Hepatocyte (in vitro differentiated cells): Measurements from ENCODE around the gene DHDDS. TPM values are rescaled to one million over a fixed set of nuclear protein-coding genes. Genes with fewer than 3 reads are reported as not detected.

ENCODE experiments used
- DNase-seq: peaks from one replicate; pipeline ENCODE4 v3.0.0-alpha.2; 2016; ENCODE audit warnings: low spot score
- H2AFZ ChIP-seq: fragments of 200-600 bp; sonication (generic); 2 replicates; pipeline ENCODE4 v1.6.0; 2016; ENCODE audit warnings: antibody characterized with exemption, mild to moderate bottlenecking
- H3K27ac ChIP-seq: fragments of 200-600 bp; sonication (generic); 2 replicates; pipeline ENCODE4 v1.5.1; 2016; ENCODE audit warnings: mild to moderate bottlenecking
- H3K27me3 ChIP-seq: fragments of 200-600 bp; sonication (generic); 2 replicates; pipeline ENCODE4 v1.6.1; 2016
- H3K36me3 ChIP-seq: fragments of 200-600 bp; sonication (generic); replicated peaks from 2 replicates; pipeline ENCODE4 v1.5.1; 2016; ENCODE audit warnings: low read depth; ENCODE audit not compliant: insufficient read depth
- H3K4me1 ChIP-seq: fragments of 200-600 bp; sonication (generic); 2 replicates; pipeline ENCODE4 v1.5.1; 2016; ENCODE audit warnings: mild to moderate bottlenecking, moderate library complexity; ENCODE audit not compliant: insufficient read depth
- H3K4me2 ChIP-seq: fragments of 200-600 bp; sonication (generic); 2 replicates; pipeline ENCODE4 v1.6.0; 2016
- H3K4me3 ChIP-seq: fragments of 200-600 bp; sonication (generic); 2 replicates; pipeline ENCODE4 v1.5.1; 2016; ENCODE audit warnings: mild to moderate bottlenecking
- H3K79me2 ChIP-seq: fragments of 200-600 bp; sonication (generic); 2 replicates; pipeline ENCODE4 v1.6.0; 2017; ENCODE audit warnings: mild to moderate bottlenecking
- H3K9me2 ChIP-seq: fragments of 200-600 bp; sonication (generic); replicated peaks from 2 replicates; pipeline ENCODE4 v1.6.0; 2017; ENCODE audit warnings: mild to moderate bottlenecking; ENCODE audit not compliant: insufficient read depth
- H3K9me3 ChIP-seq: fragments of 200-600 bp; sonication (generic); 2 replicates; pipeline ENCODE4 v1.5.1; 2016; ENCODE audit warnings: low read depth, mild to moderate bottlenecking
- H4K20me1 ChIP-seq: fragments of 200-600 bp; sonication (generic); 2 replicates; pipeline ENCODE4 v1.6.0; 2016; ENCODE audit warnings: mild to moderate bottlenecking; ENCODE audit not compliant: insufficient read depth, poor library complexity, severe bottlenecking
- CTCF ChIP-seq: fragments of 200-600 bp; sonication (generic); IDR thresholded peaks from 2 replicates; pipeline ENCODE4 v1.5.1; 2016; ENCODE audit warnings: antibody characterized with exemption, mild to moderate bottlenecking; ENCODE audit not compliant: poor library complexity
- EZH2 ChIP-seq: fragments of 200-600 bp; sonication (generic); IDR thresholded peaks from 2 replicates; pipeline ENCODE4 v1.6.1; 2016; ENCODE audit warnings: antibody characterized with exemption, mild to moderate bottlenecking, borderline replicate concordance
- EZH2phosphoT487 ChIP-seq: fragments of 200-600 bp; sonication (generic); IDR thresholded peaks from one replicate; pipeline ENCODE4 v1.6.1; 2018; ENCODE audit warnings: antibody characterized with exemption, mild to moderate bottlenecking, low read depth, moderate library complexity; ENCODE audit not compliant: unreplicated experiment, severe bottlenecking
- WGBS: methylation state at CpG from one replicate; pipeline ENCODE4 v1.1.6; 2016; ENCODE audit warnings: low lambda C conversion rate; ENCODE audit errors: missing lambda C conversion rate; 5-methylcytosine and 5-hydroxymethylcytosine counted together
- polyA plus RNA-seq: library from polyadenylated mRNA; unstranded; fragments of >200 nt; fragmentation: Nextera tagmentation; extraction: Ambion mirVana; gene quantifications from 2 replicates; pipeline ENCODE4 v1.2.1, GENCODE V29; 2016
- total RNA-seq: library from RNA; depleted of rRNA; stranded (reverse); fragments of >200 nt; gene quantifications from 2 replicates; pipeline ENCODE4 v1.2.3, GENCODE V29; 2014

The DHDDS gene
- total and polyA plus RNA-seq, 2 experiments from 2014 or later: 42.9 to 44.9 TPM

- DNase-seq: no peak
- Histone ChIP-seq H3K9me3 (no peaks in the 10 kb centered on the region), H3K36me3 (no peaks in the 10 kb centered on the region), H3K27me3 (no peaks in the 10 kb centered on the region), H2AFZ (no peak overlapping the region), H3K79me2 (peaks cover 27% of the 10 kb centered on the region), H4K20me1 (peaks cover 26% of the 10 kb centered on the region), H3K4me2 (no peak overlapping the region), H3K4me1 (peaks cover 16% of the 10 kb centered on the region), H3K9me2 (no peaks in the 10 kb centered on the region), H3K27ac (no peak overlapping the region), H3K4me3 (no peak overlapping the region)
- WGBS: 84% methylated on average over 8 of the region's 8 CpGs
- TF ChIP-seq CTCF (no peak), EZH2phosphoT487 (no peak), EZH2 (no peak)
Observed at GRCh38 chr1:26477446-26478152, 45.5 kb downstream of the DHDDS start.

- no peak overlapping the region for H3K4me3 ChIP-seq
- H3K4me1 ChIP-seq: peaks cover 16% of the 10 kb centered on the region
- no peaks in the 10 kb centered on the region for H3K9me3 ChIP-seq
- H3K79me2 ChIP-seq: peaks cover 26% of the 10 kb centered on the region
- no peaks in the 10 kb centered on the region for H3K27me3 ChIP-seq
- 92% methylated on average over 3 of the region's 3 CpGs for WGBS
- no peaks in the 10 kb centered on the region for H3K9me2 ChIP-seq
- H3K4me2 ChIP-seq: no peak overlapping the region
- no peak overlapping the region for H3K27ac ChIP-seq
- no peaks in the 10 kb centered on the region for H3K36me3 ChIP-seq
- TF ChIP-seq CTCF (no peak), EZH2phosphoT487 (no peak), EZH2 (no peak)
- peaks cover 25% of the 10 kb centered on the region for H4K20me1 ChIP-seq
- no peak for DNase-seq
- no peak overlapping the region for H2AFZ ChIP-seq
Observed at GRCh38 chr1:26478159-26478558, 46.0 kb downstream of the DHDDS start.

GRCh38 chr1:26478988-26479387 is 46.9 kb downstream of the DHDDS start:
- Histone ChIP-seq H3K79me2 (peaks cover 18% of the 10 kb centered on the region), H4K20me1 (peaks cover 16% of the 10 kb centered on the region), H3K27me3 (no peaks in the 10 kb centered on the region), H3K4me1 (peaks cover 9% of the 10 kb centered on the region), H3K9me3 (no peaks in the 10 kb centered on the region), H3K27ac (no peak overlapping the region), H3K36me3 (no peaks in the 10 kb centered on the region), H2AFZ (no peak overlapping the region), H3K9me2 (no peaks in the 10 kb centered on the region), H3K4me2 (no peak overlapping the region), H3K4me3 (no peak overlapping the region)
- 97% methylated on average over 6 of the region's 6 CpGs for WGBS
- DNase-seq: no peak
- no peak for TF ChIP-seq EZH2
- no peak for TF ChIP-seq CTCF
- no peak for TF ChIP-seq EZH2phosphoT487

- no peak overlapping the region for H3K4me2 ChIP-seq
Observed at GRCh38 chr1:26482921-26483320, 50.8 kb downstream of the DHDDS start.

More at GRCh38 chr1:26482921-26483320, 50.8 kb downstream of the DHDDS start:
- no peaks in the 10 kb centered on the region for H3K36me3 ChIP-seq
- no peak for DNase-seq
- H3K27me3 ChIP-seq: no peaks in the 10 kb centered on the region
- no peak overlapping the region for H3K4me3 ChIP-seq
- 75% methylated on average over 2 of the region's 2 CpGs for WGBS
- TF ChIP-seq EZH2 (no peak), CTCF (no peak), EZH2phosphoT487 (no peak)
- H3K9me3 ChIP-seq: no peaks in the 10 kb centered on the region
- no peaks in the 10 kb centered on the region for H3K9me2 ChIP-seq
- H4K20me1 ChIP-seq: no peaks in the 10 kb centered on the region
- H2AFZ ChIP-seq: no peak overlapping the region
- no peaks in the 10 kb centered on the region for H3K4me1 ChIP-seq
- H3K79me2 ChIP-seq: no peaks in the 10 kb centered on the region
- H3K27ac ChIP-seq: no peak overlapping the region
